ENCODE data around the gene ARF6. TPM values are rescaled to one million over a fixed set of nuclear protein-coding genes. Genes with fewer than 3 reads are reported as not detected.

Gene ARF6
- total and polyA plus RNA-seq, 4 donors: 20.3 to 56.2 (median 24.5) TPM

DNA sequence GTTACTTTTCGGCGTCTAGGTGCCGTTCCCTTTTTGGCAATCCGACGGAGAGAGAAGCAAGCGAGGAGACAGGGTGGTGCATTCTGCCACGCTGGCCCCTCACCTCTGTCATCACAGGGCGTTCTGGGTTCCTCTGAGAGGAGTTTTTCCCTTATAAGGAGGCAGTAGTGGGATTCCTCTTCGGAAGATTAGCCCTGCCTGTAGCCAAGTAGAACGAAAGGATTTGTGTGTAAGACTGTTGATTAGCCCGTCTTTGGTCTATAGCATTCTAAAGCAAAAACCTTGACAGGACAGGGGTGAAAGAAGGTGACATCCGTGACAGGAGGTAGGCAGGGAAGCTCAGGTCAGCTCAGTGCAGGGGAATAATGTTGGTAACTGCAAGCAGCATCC lies 31.2 kb upstream of the ARF6 start:
- DNase-seq (ENCODE audit: low spot score): peak; percentile 73
- peak overlapping the region; percentile 99 for H3K27ac ChIP-seq (ENCODE audit: low read depth in 1 of 2, low read length in 2 of 2)
- peak overlapping the region; percentile 64 to 80 (median 78) for H3K4me3 ChIP-seq (ENCODE audit: low read depth in 1 of 3, low read length in 3 of 3)
- H3K4me1 ChIP-seq (ENCODE audit: control insufficient read depth in 4 of 4, insufficient read depth in 4 of 4, low read length in 3 of 4): peaks cover 0 to 19% (median 5%) of the 10 kb centered on the region in 4 donors
- WGBS: under 1% methylated on average over 12 of the region's 12 CpGs
- H3K36me3 ChIP-seq (ENCODE audit: control insufficient read depth in 4 of 4, insufficient read depth in 3 of 4, low read depth in 1 of 4, low read length in 3 of 4): no peaks in the 10 kb centered on the region
- no peaks in the 10 kb centered on the region for H3K27me3 ChIP-seq (ENCODE audit: control insufficient read depth in 4 of 4, insufficient read depth in 4 of 4, low read length in 3 of 4)
- TF ChIP-seq GABPA (IDR thresholded peaks at IDR 0.05 in 1 of 2, conservative IDR thresholded peaks at IDR 0.05 in 1 of 2) (no peak), RXRA (IDR thresholded peaks at IDR 0.05) (no peak), FOXA2 (IDR thresholded peaks at IDR 0.05) (peak; percentile 13), TAF1 (conservative IDR thresholded peaks at IDR 0.05) (peak; percentile 65), JUND (IDR thresholded peaks at IDR 0.05) (no peak), NR2F2 (IDR thresholded peaks at IDR 0.05) (no peak), HNF4G (IDR thresholded peaks at IDR 0.05) (no peak), REST (IDR thresholded peaks at IDR 0.05) (peak; percentile 71), FOXA1 (IDR thresholded peaks at IDR 0.05) (no peak), EGR1 (IDR thresholded peaks at IDR 0.05; ENCODE audit: low read depth in 2 of 2) (no peak), HNF4A (conservative IDR thresholded peaks at IDR 0.05) (no peak), YY1 (IDR thresholded peaks at IDR 0.05) (no peak), MAX (IDR thresholded peaks at IDR 0.05) (peak; percentile 5), RAD21 (IDR thresholded peaks at IDR 0.05) (no peak), ZBTB33 (IDR thresholded peaks at IDR 0.05) (no peak), SP1 (IDR thresholded peaks at IDR 0.05) (no peak)
- TF ChIP-seq, protein P1, sequence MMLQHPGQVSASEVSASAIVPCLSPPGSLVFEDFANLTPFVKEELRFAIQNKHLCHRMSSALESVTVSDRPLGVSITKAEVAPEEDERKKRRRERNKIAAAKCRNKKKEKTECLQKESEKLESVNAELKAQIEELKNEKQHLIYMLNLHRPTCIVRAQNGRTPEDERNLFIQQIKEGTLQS (IDR thresholded peaks at IDR 0.05): no peak
- TF ChIP-seq, protein P2, sequence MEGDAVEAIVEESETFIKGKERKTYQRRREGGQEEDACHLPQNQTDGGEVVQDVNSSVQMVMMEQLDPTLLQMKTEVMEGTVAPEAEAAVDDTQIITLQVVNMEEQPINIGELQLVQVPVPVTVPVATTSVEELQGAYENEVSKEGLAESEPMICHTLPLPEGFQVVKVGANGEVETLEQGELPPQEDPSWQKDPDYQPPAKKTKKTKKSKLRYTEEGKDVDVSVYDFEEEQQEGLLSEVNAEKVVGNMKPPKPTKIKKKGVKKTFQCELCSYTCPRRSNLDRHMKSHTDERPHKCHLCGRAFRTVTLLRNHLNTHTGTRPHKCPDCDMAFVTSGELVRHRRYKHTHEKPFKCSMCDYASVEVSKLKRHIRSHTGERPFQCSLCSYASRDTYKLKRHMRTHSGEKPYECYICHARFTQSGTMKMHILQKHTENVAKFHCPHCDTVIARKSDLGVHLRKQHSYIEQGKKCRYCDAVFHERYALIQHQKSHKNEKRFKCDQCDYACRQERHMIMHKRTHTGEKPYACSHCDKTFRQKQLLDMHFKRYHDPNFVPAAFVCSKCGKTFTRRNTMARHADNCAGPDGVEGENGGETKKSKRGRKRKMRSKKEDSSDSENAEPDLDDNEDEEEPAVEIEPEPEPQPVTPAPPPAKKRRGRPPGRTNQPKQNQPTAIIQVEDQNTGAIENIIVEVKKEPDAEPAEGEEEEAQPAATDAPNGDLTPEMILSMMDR (IDR thresholded peaks at IDR 0.05; ENCODE audit: low read depth, low read length, missing input control): no peak
- H3K9ac ChIP-seq (ENCODE audit: low read depth in 1 of 2, low read length in 2 of 2): peak overlapping the region; percentile 95 to 98
- no peaks in the 10 kb centered on the region for H3K9me3 ChIP-seq (ENCODE audit: control insufficient read depth in 4 of 4, low read length in 3 of 4)

Data from liver (tissue), 9 donors.